ENCODE data around the gene SCN1A. TPM values are rescaled to one million over a fixed set of nuclear protein-coding genes. Genes with fewer than 3 reads are reported as not detected.
A peak's percentile ranks its signal among the peaks of the same experiment; 100 is the strongest.

The SCN1A gene
- polyA plus RNA-seq, 10 donors, result 0.03 to 0.49 (median 0.11) TPM; not detected in 4

- DNase-seq, result no peak
Measured at GRCh38 chr2:166082736-166083135, 45.1 kb downstream of the SCN1A start.

- no peak for DNase-seq
Measured at GRCh38 chr2:166081852-166082251, 46.0 kb downstream of the SCN1A start.

- no peak for DNase-seq
Measured at GRCh38 chr2:166081131-166081632, 46.6 kb downstream of the SCN1A start.

- DNase-seq, result peak in 1 of 3 donors; percentile 13
Measured at GRCh38 chr2:166074430-166074829, 53.4 kb downstream of the SCN1A start.

GRCh38 chr2:166074011-166074410 lies 53.8 kb downstream of the SCN1A start:
- DNase-seq, result no peak

- no peak for DNase-seq
Measured at GRCh38 chr2:166070231-166070630, 57.6 kb downstream of the SCN1A start.

- no peak for DNase-seq
Measured at GRCh38 chr2:166068981-166069380, 58.8 kb downstream of the SCN1A start.

- DNase-seq, result no peak
Measured at GRCh38 chr2:166067229-166067628, 60.6 kb downstream of the SCN1A start.

- no peak for DNase-seq
Measured at GRCh38 chr2:166060191-166060590, 67.6 kb downstream of the SCN1A start.

- peak; percentile 5 to 38 (median 18) for DNase-seq
Measured at GRCh38 chr2:166057370-166058164, 70.3 kb downstream of the SCN1A start.

- no peak for DNase-seq
Measured at GRCh38 chr2:166044853-166045483, 82.9 kb downstream of the SCN1A start.

- DNase-seq, result no peak
Measured at GRCh38 chr2:166042768-166043390, 84.9 kb downstream of the SCN1A start.

GRCh38 chr2:166042356-166042755 lies 85.5 kb downstream of the SCN1A start:
- no peak for DNase-seq

GRCh38 chr2:166041613-166042012 lies 86.2 kb downstream of the SCN1A start:
- DNase-seq, result no peak

- DNase-seq, result no peak
Measured at GRCh38 chr2:166032361-166032760, 95.5 kb downstream of the SCN1A start.

- DNase-seq, result no peak
Measured at GRCh38 chr2:166031054-166031453, 96.8 kb downstream of the SCN1A start.

GRCh38 chr2:166025313-166025712 lies 102.5 kb downstream of the SCN1A start:
- DNase-seq, result no peak

GRCh38 chr2:166017208-166017607 lies 110.6 kb downstream of the SCN1A start:
- DNase-seq, result no peak

GRCh38 chr2:166013878-166014277 lies 113.9 kb downstream of the SCN1A start:
- DNase-seq, result no peak

- DNase-seq, result no peak
Measured at GRCh38 chr2:166011660-166012059, 116.2 kb downstream of the SCN1A start.

- no peak for DNase-seq
Measured at GRCh38 chr2:166000401-166000800, 127.4 kb downstream of the SCN1A start.

- DNase-seq, result no peak
Measured at GRCh38 chr2:165990846-165991245, 137.0 kb downstream of the SCN1A start.

- DNase-seq, result no peak
Measured at GRCh38 chr2:165989851-165990250, 138.0 kb downstream of the SCN1A start.

Data from muscle of back (tissue), 11 donors.